ENCODE results near the gene KIF5C.

GRCh38 chr2:148978026-148978685 is 103.1 kb downstream of the KIF5C start:
- TF ChIP-seq CREB5 (CRISPR knock-in tag; IDR thresholded peaks at IDR 0.05; ENCODE audit: low read depth) (no peak), TCF4 (CRISPR knock-in tag; IDR thresholded peaks at IDR 0.05; ENCODE audit: borderline replicate concordance) (no peak), ARNTL (CRISPR knock-in tag; IDR thresholded peaks at IDR 0.05; ENCODE audit: borderline replicate concordance, low read depth) (no peak), RARB (CRISPR knock-in tag; IDR thresholded peaks at IDR 0.05) (no peak), SNAI2 (CRISPR knock-in tag; IDR thresholded peaks at IDR 0.05) (no peak), ESRRG (CRISPR knock-in tag; IDR thresholded peaks at IDR 0.05) (no peak), PATZ1 (CRISPR knock-in tag; IDR thresholded peaks at IDR 0.05; ENCODE audit: borderline replicate concordance) (no peak), BACH2 (CRISPR knock-in tag; IDR thresholded peaks at IDR 0.05; ENCODE audit: borderline replicate concordance) (no peak)

Measured in SK-N-SH treated with all-trans-retinoic acid at 6 μM for 48 hours (cell line).